ENCODE data around the gene FRAS1. TPM values are rescaled to one million over a fixed set of nuclear protein-coding genes. Genes with fewer than 3 reads are reported as not detected.

Gene FRAS1
- total RNA-seq, 1 donor from 2014 or later, result 8.8 TPM

DNA sequence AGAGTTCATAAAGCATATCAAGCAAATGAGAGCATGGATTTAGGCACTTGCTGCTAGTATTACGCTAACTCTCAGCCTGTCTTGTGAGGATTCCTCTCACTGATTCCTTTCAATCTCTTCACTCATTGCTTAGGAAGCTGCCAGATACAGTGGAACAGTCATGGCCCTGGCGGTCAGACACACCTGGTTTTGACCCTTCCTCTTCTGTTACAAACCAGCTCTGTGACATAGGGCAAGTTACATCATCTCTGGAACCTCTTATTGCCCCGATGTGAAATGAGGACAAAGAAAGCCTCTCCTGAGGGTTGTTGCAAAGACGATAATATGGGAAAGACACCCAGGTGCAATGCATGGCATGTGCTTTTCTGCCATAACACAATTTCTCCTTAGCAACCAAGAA is 12.2 kb downstream of the FRAS1 start:
- no peak overlapping the region for H3K4me3 ChIP-seq
- no peak for TF ChIP-seq POLR2AphosphoS5 (IDR thresholded peaks at IDR 0.05; ENCODE audit: insufficient read depth in 1 of 2, low read depth in 1 of 2)
- TF ChIP-seq POLR2A (IDR thresholded peaks at IDR 0.05), result no peak
- TF ChIP-seq, protein P1, sequence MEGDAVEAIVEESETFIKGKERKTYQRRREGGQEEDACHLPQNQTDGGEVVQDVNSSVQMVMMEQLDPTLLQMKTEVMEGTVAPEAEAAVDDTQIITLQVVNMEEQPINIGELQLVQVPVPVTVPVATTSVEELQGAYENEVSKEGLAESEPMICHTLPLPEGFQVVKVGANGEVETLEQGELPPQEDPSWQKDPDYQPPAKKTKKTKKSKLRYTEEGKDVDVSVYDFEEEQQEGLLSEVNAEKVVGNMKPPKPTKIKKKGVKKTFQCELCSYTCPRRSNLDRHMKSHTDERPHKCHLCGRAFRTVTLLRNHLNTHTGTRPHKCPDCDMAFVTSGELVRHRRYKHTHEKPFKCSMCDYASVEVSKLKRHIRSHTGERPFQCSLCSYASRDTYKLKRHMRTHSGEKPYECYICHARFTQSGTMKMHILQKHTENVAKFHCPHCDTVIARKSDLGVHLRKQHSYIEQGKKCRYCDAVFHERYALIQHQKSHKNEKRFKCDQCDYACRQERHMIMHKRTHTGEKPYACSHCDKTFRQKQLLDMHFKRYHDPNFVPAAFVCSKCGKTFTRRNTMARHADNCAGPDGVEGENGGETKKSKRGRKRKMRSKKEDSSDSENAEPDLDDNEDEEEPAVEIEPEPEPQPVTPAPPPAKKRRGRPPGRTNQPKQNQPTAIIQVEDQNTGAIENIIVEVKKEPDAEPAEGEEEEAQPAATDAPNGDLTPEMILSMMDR (IDR thresholded peaks at IDR 0.05), result no peak
- intact Hi-C loops (cut with DNase I), result no loop called here

GRCh38 chr4:78069859-78070258 is 12.7 kb downstream of the FRAS1 start:
- intact Hi-C loops (cut with DNase I), result no loop called here
- no peak overlapping the region for H3K27ac ChIP-seq
- TF ChIP-seq POLR2A (IDR thresholded peaks at IDR 0.05), result no peak
- TF ChIP-seq, protein P1 (IDR thresholded peaks at IDR 0.05), result no peak
- TF ChIP-seq POLR2AphosphoS5 (IDR thresholded peaks at IDR 0.05; ENCODE audit: insufficient read depth in 1 of 2, low read depth in 1 of 2), result no peak

More for the DNA sequence above, 12.2 kb downstream of the FRAS1 start:
- Histone ChIP-seq H3K9me3 (no peaks in the 10 kb centered on the region), H3K4me1 (no peaks in the 10 kb centered on the region), H3K27ac (no peak overlapping the region), H3K27me3 (no peaks in the 10 kb centered on the region), H3K36me3 (no peaks in the 10 kb centered on the region)
- DNase-seq (ENCODE audit: extremely low spot score in 2 of 2), result no peak

DNA sequence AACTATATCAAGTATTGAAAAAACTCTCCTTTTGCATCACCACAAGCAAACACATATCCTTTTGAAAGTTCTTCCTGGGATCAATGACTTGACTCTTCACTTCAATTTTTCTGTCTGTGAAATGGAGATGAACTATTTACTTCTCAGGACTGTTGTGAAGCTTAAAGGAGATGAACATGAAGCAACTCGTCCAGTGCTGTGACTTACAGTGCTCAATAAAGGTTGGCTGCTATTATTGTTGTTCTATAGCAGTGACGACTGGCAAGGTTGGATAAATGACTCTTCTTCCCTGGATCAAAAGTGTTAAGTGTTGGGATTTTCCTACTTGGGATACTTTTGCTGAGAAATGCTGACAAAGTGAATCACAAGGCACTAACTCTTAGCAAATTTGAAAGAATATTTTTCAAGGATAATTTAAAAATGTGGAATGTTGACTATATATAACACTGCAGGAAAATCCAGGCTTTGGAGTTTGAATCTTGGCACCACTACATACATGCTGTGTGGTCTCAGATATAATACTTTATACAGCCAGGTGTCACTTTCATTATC is 13.7 kb downstream of the FRAS1 start:
- TF ChIP-seq, protein P1 (IDR thresholded peaks at IDR 0.05), result no peak
- TF ChIP-seq POLR2AphosphoS5 (IDR thresholded peaks at IDR 0.05; ENCODE audit: insufficient read depth in 1 of 2, low read depth in 1 of 2), result no peak
- TF ChIP-seq POLR2A (IDR thresholded peaks at IDR 0.05), result no peak
- Histone ChIP-seq H3K27ac (no peak overlapping the region), H3K4me3 (no peak overlapping the region), H3K27me3 (no peaks in the 10 kb centered on the region), H3K36me3 (no peaks in the 10 kb centered on the region), H3K4me1 (no peaks in the 10 kb centered on the region), H3K9me3 (no peaks in the 10 kb centered on the region)
- intact Hi-C loops (cut with DNase I), result no loop called here
- no peak for DNase-seq (ENCODE audit: extremely low spot score in 2 of 2)

More at GRCh38 chr4:78069859-78070258, 12.7 kb downstream of the FRAS1 start:
- no peak overlapping the region for H3K4me3 ChIP-seq
- H3K36me3 ChIP-seq, result no peaks in the 10 kb centered on the region
- no peaks in the 10 kb centered on the region for H3K4me1 ChIP-seq
- H3K9me3 ChIP-seq, result no peaks in the 10 kb centered on the region
- H3K27me3 ChIP-seq, result no peaks in the 10 kb centered on the region
- no peak for DNase-seq (ENCODE audit: extremely low spot score in 2 of 2)

DNA sequence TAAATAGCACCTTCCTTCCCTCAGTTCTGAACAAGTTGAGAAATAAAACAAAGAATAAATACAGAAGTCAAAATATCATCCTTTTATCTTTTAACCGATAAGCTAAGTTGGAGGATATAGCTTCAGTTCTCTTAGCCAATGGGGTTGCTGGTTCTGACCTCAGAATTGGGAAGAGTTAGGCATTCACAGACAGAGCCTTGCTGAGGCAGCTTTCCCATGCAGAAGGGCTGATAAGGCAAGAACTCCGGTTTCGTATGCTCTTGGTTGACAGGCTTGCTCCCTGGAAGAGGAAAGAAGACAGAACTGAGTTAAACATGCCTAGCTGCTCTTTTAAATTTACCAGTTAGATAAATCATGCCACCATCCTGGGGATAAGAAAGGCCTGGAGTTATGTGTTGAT is 17.6 kb downstream of the FRAS1 start:
- Histone ChIP-seq H3K4me1 (no peaks in the 10 kb centered on the region), H3K27me3 (no peaks in the 10 kb centered on the region), H3K27ac (no peak overlapping the region), H3K4me3 (no peak overlapping the region), H3K36me3 (no peaks in the 10 kb centered on the region), H3K9me3 (no peaks in the 10 kb centered on the region)
- intact Hi-C loops (cut with DNase I), result no loop called here
- no peak for DNase-seq (ENCODE audit: extremely low spot score in 2 of 2)
- TF ChIP-seq, protein P1 (IDR thresholded peaks at IDR 0.05), result no peak
- TF ChIP-seq POLR2A (IDR thresholded peaks at IDR 0.05), result no peak
- no peak for TF ChIP-seq POLR2AphosphoS5 (IDR thresholded peaks at IDR 0.05; ENCODE audit: insufficient read depth in 1 of 2, low read depth in 1 of 2)

DNA sequence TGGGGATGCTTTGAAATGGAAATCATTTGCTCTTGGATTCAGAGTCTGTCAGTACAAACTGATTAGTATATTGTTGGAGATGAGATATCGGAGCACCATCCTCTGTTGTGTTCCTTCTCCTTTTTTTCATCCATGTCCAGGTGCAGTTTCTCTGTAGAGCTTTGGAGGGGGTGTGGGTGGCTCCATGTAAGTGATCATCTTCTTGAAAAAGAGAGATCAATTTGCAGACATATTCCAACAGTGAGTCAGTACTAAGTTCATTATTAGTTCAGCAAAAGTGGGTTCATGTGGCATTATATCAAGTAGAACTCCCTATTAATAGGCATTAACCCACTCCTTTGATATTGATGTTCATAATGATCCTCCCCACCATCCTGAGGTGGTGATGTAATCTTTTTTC is 18.9 kb downstream of the FRAS1 start:
- no peak for TF ChIP-seq POLR2AphosphoS5 (IDR thresholded peaks at IDR 0.05; ENCODE audit: insufficient read depth in 1 of 2, low read depth in 1 of 2)
- TF ChIP-seq, protein P1 (IDR thresholded peaks at IDR 0.05), result no peak
- no peak for TF ChIP-seq POLR2A (IDR thresholded peaks at IDR 0.05)
- H3K4me1 ChIP-seq, result no peaks in the 10 kb centered on the region
- intact Hi-C loops (cut with DNase I), result no loop called here
- no peak overlapping the region for H3K27ac ChIP-seq
- H3K9me3 ChIP-seq, result no peaks in the 10 kb centered on the region
- H3K4me3 ChIP-seq, result no peak overlapping the region
- no peaks in the 10 kb centered on the region for H3K36me3 ChIP-seq
- DNase-seq (ENCODE audit: extremely low spot score in 2 of 2), result no peak
- H3K27me3 ChIP-seq, result no peaks in the 10 kb centered on the region

Data from vagina (tissue), 2 donors.